ENCODE data around the gene SLC17A2. TPM values are rescaled to one million over a fixed set of nuclear protein-coding genes. Genes with fewer than 3 reads are reported as not detected.

The SLC17A2 gene
- total and polyA plus RNA-seq, 2 of the 13 experiments (the other 11 are each of a cell fraction or from before 2014, with no cell fraction given): 11.2 to 32.4 TPM

DNA sequence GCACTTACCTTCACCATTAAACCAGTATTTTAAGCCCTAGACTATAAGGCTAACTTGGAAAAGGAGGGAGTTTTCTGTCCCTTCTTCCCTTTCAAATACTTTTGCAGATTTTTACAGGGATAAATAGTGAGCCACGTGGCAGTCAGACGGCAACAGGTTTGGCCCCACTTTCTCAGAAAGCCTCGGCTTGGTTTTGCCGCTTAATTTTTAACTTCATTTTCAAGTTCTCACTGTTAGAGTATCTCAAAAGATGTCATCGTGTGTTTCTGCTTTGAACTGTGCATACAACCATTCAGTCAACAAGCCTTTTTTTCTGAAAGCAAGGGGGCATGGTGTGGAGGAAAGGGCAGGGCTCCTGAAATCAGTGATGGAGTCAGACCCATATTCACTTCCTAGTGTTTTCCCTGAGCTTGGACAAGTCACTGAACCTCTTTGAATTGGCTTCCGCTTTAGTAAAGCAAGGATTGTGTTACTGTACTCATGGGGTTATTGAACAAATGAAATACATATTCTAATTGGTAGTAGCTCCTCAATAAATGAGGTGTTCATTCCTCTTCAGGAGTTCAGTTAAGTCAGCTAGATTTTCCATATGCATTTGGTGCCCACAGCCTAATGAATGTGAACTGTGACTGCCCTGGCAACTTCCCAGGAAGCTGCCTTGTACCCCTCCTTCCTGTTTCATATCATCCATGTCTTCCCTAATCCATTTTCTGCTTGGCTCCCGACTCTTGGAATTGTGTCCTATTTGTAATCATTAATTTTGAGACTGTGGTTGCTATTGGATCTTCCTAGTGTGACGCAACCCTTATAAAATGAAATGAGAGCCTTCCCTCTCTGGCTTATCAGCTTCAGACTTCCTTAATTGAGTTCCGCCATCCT is at the start of gene SLC17A2 (continued):
- TF ChIP-seq, protein P1, sequence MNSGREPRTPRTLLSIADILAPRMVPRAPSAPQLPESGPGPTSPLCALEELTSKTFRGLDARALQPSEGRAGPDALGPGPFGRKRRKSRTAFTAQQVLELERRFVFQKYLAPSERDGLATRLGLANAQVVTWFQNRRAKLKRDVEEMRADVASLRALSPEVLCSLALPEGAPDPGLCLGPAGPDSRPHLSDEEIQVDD (CRISPR knock-in tag; IDR thresholded peaks at IDR 0.05; ENCODE audit: borderline replicate concordance): no peak
- TF ChIP-seq, protein P2, sequence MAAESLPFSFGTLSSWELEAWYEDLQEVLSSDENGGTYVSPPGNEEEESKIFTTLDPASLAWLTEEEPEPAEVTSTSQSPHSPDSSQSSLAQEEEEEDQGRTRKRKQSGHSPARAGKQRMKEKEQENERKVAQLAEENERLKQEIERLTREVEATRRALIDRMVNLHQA (CRISPR knock-in tag; IDR thresholded peaks at IDR 0.05): no peak
- TF ChIP-seq RFX3 (CRISPR knock-in tag; IDR thresholded peaks at IDR 0.05) (no peak), MAFF (IDR thresholded peaks at IDR 0.05; ENCODE audit: low read depth, low read length) (no peak), PHF8 (CRISPR knock-in tag; IDR thresholded peaks at IDR 0.05) (0 out of 2 replicates have a peak, but pooled peaks have one; percentile 32), ZZZ3 (CRISPR knock-in tag; IDR thresholded peaks at IDR 0.05; ENCODE audit: borderline replicate concordance) (no peak), NR1H2 (CRISPR knock-in tag; IDR thresholded peaks at IDR 0.05; ENCODE audit: borderline replicate concordance, low read depth) (no peak), ZNF207 (IDR thresholded peaks at IDR 0.05; ENCODE audit: borderline replicate concordance) (no peak), ZNF33A (CRISPR knock-in tag; IDR thresholded peaks at IDR 0.05; ENCODE audit: borderline replicate concordance) (no peak), ZNF558 (CRISPR knock-in tag; IDR thresholded peaks at IDR 0.05; ENCODE audit: borderline replicate concordance) (no peak)
- TF ChIP-seq, protein P3, sequence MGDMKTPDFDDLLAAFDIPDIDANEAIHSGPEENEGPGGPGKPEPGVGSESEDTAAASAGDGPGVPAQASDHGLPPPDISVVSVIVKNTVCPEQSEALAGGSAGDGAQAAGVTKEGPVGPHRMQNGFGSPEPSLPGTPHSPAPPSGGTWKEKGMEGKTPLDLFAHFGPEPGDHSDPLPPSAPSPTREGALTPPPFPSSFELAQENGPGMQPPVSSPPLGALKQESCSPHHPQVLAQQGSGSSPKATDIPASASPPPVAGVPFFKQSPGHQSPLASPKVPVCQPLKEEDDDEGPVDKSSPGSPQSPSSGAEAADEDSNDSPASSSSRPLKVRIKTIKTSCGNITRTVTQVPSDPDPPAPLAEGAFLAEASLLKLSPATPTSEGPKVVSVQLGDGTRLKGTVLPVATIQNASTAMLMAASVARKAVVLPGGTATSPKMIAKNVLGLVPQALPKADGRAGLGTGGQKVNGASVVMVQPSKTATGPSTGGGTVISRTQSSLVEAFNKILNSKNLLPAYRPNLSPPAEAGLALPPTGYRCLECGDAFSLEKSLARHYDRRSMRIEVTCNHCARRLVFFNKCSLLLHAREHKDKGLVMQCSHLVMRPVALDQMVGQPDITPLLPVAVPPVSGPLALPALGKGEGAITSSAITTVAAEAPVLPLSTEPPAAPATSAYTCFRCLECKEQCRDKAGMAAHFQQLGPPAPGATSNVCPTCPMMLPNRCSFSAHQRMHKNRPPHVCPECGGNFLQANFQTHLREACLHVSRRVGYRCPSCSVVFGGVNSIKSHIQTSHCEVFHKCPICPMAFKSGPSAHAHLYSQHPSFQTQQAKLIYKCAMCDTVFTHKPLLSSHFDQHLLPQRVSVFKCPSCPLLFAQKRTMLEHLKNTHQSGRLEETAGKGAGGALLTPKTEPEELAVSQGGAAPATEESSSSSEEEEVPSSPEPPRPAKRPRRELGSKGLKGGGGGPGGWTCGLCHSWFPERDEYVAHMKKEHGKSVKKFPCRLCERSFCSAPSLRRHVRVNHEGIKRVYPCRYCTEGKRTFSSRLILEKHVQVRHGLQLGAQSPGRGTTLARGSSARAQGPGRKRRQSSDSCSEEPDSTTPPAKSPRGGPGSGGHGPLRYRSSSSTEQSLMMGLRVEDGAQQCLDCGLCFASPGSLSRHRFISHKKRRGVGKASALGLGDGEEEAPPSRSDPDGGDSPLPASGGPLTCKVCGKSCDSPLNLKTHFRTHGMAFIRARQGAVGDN (CRISPR knock-in tag; IDR thresholded peaks at IDR 0.05): no peak
- TF ChIP-seq, protein P4, sequence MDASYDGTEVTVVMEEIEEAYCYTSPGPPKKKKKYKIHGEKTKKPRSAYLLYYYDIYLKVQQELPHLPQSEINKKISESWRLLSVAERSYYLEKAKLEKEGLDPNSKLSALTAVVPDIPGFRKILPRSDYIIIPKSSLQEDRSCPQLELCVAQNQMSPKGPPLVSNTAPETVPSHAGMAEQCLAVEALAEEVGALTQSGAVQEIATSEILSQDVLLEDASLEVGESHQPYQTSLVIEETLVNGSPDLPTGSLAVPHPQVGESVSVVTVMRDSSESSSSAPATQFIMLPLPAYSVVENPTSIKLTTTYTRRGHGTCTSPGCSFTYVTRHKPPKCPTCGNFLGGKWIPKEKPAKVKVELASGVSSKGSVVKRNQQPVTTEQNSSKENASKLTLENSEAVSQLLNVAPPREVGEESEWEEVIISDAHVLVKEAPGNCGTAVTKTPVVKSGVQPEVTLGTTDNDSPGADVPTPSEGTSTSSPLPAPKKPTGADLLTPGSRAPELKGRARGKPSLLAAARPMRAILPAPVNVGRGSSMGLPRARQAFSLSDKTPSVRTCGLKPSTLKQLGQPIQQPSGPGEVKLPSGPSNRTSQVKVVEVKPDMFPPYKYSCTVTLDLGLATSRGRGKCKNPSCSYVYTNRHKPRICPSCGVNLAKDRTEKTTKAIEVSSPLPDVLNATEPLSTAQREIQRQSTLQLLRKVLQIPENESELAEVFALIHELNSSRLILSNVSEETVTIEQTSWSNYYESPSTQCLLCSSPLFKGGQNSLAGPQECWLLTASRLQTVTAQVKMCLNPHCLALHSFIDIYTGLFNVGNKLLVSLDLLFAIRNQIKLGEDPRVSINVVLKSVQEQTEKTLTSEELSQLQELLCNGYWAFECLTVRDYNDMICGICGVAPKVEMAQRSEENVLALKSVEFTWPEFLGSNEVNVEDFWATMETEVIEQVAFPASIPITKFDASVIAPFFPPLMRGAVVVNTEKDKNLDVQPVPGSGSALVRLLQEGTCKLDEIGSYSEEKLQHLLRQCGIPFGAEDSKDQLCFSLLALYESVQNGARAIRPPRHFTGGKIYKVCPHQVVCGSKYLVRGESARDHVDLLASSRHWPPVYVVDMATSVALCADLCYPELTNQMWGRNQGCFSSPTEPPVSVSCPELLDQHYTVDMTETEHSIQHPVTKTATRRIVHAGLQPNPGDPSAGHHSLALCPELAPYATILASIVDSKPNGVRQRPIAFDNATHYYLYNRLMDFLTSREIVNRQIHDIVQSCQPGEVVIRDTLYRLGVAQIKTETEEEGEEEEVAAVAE (CRISPR knock-in tag; IDR thresholded peaks at IDR 0.05; ENCODE audit: borderline replicate concordance): 0 out of 2 replicates have a peak, but pooled peaks have one; percentile 56
- TF ChIP-seq, protein P5, sequence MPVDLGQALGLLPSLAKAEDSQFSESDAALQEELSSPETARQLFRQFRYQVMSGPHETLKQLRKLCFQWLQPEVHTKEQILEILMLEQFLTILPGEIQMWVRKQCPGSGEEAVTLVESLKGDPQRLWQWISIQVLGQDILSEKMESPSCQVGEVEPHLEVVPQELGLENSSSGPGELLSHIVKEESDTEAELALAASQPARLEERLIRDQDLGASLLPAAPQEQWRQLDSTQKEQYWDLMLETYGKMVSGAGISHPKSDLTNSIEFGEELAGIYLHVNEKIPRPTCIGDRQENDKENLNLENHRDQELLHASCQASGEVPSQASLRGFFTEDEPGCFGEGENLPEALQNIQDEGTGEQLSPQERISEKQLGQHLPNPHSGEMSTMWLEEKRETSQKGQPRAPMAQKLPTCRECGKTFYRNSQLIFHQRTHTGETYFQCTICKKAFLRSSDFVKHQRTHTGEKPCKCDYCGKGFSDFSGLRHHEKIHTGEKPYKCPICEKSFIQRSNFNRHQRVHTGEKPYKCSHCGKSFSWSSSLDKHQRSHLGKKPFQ (CRISPR knock-in tag; IDR thresholded peaks at IDR 0.05; ENCODE audit: insufficient replicate concordance): no peak
